ENCODE measurements around the gene CDK6. TPM values are rescaled to one million over a fixed set of nuclear protein-coding genes. Genes with fewer than 3 reads are reported as not detected.

Gene CDK6
- total RNA-seq, 4 donors from 2014 or later = 12.9 to 32.7 (median 21.6) TPM

GRCh38 chr7:92856436-92856835 is 20.1 kb upstream of the CDK6 start:
- in situ Hi-C loops (cut with MboI; ENCODE audit: low pct_ligation_motif_present in 1 of 4, low pct_unique_long_range_greater_than_20kb in 1 of 4, low sequenced_read_pairs in 3 of 4) = no loop called here
- Histone ChIP-seq H3K4me1 (peaks cover 0 to 3% (median 0%) of the 10 kb centered on the region in 4 donors), H3K27ac (no peak overlapping the region), H3K27me3 (no peaks in the 10 kb centered on the region), H3K4me3 (no peak overlapping the region), H3K9me3 (no peaks in the 10 kb centered on the region), H3K36me3 (no peaks in the 10 kb centered on the region)
- TF ChIP-seq POLR2A (IDR thresholded peaks at IDR 0.05) (no peak), POLR2AphosphoS5 (IDR thresholded peaks at IDR 0.05) (no peak), EP300 (IDR thresholded peaks at IDR 0.05; ENCODE audit: low read depth) (no peak)
- TF ChIP-seq, protein P1, sequence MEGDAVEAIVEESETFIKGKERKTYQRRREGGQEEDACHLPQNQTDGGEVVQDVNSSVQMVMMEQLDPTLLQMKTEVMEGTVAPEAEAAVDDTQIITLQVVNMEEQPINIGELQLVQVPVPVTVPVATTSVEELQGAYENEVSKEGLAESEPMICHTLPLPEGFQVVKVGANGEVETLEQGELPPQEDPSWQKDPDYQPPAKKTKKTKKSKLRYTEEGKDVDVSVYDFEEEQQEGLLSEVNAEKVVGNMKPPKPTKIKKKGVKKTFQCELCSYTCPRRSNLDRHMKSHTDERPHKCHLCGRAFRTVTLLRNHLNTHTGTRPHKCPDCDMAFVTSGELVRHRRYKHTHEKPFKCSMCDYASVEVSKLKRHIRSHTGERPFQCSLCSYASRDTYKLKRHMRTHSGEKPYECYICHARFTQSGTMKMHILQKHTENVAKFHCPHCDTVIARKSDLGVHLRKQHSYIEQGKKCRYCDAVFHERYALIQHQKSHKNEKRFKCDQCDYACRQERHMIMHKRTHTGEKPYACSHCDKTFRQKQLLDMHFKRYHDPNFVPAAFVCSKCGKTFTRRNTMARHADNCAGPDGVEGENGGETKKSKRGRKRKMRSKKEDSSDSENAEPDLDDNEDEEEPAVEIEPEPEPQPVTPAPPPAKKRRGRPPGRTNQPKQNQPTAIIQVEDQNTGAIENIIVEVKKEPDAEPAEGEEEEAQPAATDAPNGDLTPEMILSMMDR (IDR thresholded peaks at IDR 0.05) = no peak
- intact Hi-C loops (cut with DNase I; ENCODE audit: low total_unique reads) = no loop called here
- 95 to 96% methylated on average over 2 of the region's 2 CpGs for WGBS, 2 donors (ENCODE audit: low coverage in 1 of 2)
- DNase-seq = no peak

GRCh38 chr7:92854501-92855238 is 18.3 kb upstream of the CDK6 start:
- 56 to 71% methylated on average over 5 of the region's 5 CpGs for WGBS, 2 donors (ENCODE audit: low coverage in 1 of 2)
- DNase-seq = no peak
- intact Hi-C loops (cut with DNase I; ENCODE audit: low total_unique reads) (no loop called here), in situ Hi-C loops (cut with MboI; ENCODE audit: low pct_ligation_motif_present in 1 of 4, low pct_unique_long_range_greater_than_20kb in 1 of 4, low sequenced_read_pairs in 3 of 4) (no loop called here)
- Histone ChIP-seq H3K27me3 (no peaks in the 10 kb centered on the region), H3K4me1 (peaks cover 0 to 3% (median 0%) of the 10 kb centered on the region in 4 donors), H3K4me3 (no peak overlapping the region), H3K36me3 (no peaks in the 10 kb centered on the region), H3K9me3 (no peaks in the 10 kb centered on the region), H3K27ac (no peak overlapping the region)
- no peak for TF ChIP-seq EP300 (IDR thresholded peaks at IDR 0.05; ENCODE audit: low read depth)
- no peak for TF ChIP-seq POLR2AphosphoS5 (IDR thresholded peaks at IDR 0.05)
- TF ChIP-seq, protein P1 (IDR thresholded peaks at IDR 0.05) = no peak
- TF ChIP-seq POLR2A (IDR thresholded peaks at IDR 0.05) = no peak

DNA sequence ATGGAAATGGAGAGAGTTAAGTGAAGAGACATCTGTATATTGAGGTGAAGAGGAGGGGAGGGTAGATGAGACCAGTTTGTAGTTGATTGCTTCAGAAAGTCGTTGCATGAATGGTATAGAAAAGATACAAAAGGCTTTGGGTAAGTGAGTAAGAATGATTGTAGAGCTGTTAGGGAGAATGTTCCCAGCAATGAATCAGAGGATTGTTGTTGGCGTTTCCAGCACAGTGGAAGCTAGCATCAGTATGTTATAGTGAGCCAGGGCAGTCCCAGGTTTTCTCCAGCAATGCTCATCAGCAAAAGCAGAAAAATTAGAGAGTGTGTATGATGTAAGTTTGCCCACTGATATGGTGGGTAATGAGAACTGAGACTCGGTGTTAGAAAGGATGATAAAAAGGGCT is 15.4 kb upstream of the CDK6 start:
- in situ Hi-C loops (cut with MboI; ENCODE audit: low pct_ligation_motif_present in 1 of 4, low pct_unique_long_range_greater_than_20kb in 1 of 4, low sequenced_read_pairs in 3 of 4) = no loop called here

GRCh38 chr7:92850516-92850915 is 14.1 kb upstream of the CDK6 start:
- Histone ChIP-seq H3K4me1 (peaks cover 0 to 3% (median 0%) of the 10 kb centered on the region in 4 donors), H3K27ac (no peak overlapping the region), H3K9me3 (no peaks in the 10 kb centered on the region), H3K36me3 (no peaks in the 10 kb centered on the region), H3K4me3 (no peak overlapping the region), H3K27me3 (no peaks in the 10 kb centered on the region)
- intact Hi-C loops (cut with DNase I; ENCODE audit: low total_unique reads) (no loop called here), in situ Hi-C loops (cut with MboI; ENCODE audit: low pct_ligation_motif_present in 1 of 4, low pct_unique_long_range_greater_than_20kb in 1 of 4, low sequenced_read_pairs in 3 of 4) (no loop called here)
- DNase-seq = no peak
- TF ChIP-seq POLR2AphosphoS5 (IDR thresholded peaks at IDR 0.05) = no peak
- TF ChIP-seq EP300 (IDR thresholded peaks at IDR 0.05; ENCODE audit: low read depth) = no peak
- TF ChIP-seq, protein P1 (IDR thresholded peaks at IDR 0.05) = no peak
- TF ChIP-seq POLR2A (IDR thresholded peaks at IDR 0.05) = no peak
- 93 to 100% methylated on average over 1 of the region's 1 CpG for WGBS, 2 donors (ENCODE audit: low coverage in 1 of 2)

More for the DNA sequence above, 15.4 kb upstream of the CDK6 start:
- Histone ChIP-seq H3K36me3 (no peaks in the 10 kb centered on the region), H3K4me1 (peaks cover 0 to 3% (median 0%) of the 10 kb centered on the region in 4 donors), H3K4me3 (no peak overlapping the region), H3K9me3 (no peaks in the 10 kb centered on the region), H3K27ac (no peak overlapping the region), H3K27me3 (no peaks in the 10 kb centered on the region)
- intact Hi-C loops (cut with DNase I; ENCODE audit: low total_unique reads) = no loop called here
- WGBS, 2 donors (ENCODE audit: low coverage in 1 of 2) = 73 to 78% methylated on average over 3 of the region's 3 CpGs
- no peak for DNase-seq
- TF ChIP-seq POLR2AphosphoS5 (IDR thresholded peaks at IDR 0.05) (no peak), EP300 (IDR thresholded peaks at IDR 0.05; ENCODE audit: low read depth) (no peak), POLR2A (IDR thresholded peaks at IDR 0.05) (no peak)
- TF ChIP-seq, protein P1 (IDR thresholded peaks at IDR 0.05) = no peak

All from transverse colon (tissue), 4 donors.